Right lobe of liver (tissue), 6 donors: ENCODE results near the gene TEKT2. TPM values are rescaled to one million over a fixed set of nuclear protein-coding genes. Genes with fewer than 3 reads are reported as not detected.

Source experiments
- ATAC-seq, 4 donors: fragments of 200-7000 bp; cut with Tn5 transposase; one replicate each; pipeline ENCODE4 v1.9.1; 2020; ENCODE audit warnings: mild to moderate bottlenecking in 4 of 4, moderate library complexity in 4 of 4
- DNase-seq, 3 donors: peaks; one replicate each; pipeline ENCODE4 v3.0.0-alpha.2; 2020
- H3K27ac ChIP-seq, 3 donors: fragments of 200-600 bp; one replicate each; pipeline ENCODE4 v1.8.0; 2022
- H3K27me3 ChIP-seq, 2 donors: fragments of 200-600 bp; one replicate each; pipeline ENCODE4 v1.8.0; 2022
- H3K36me3 ChIP-seq, 4 donors: fragments of 200-600 bp; sonication (generic) in 1 of 4; one replicate each; pipeline versions ENCODE4 v1.5.1 to v1.8.0; 2017 to 2022; ENCODE audit warnings: control low read depth in 1 of 4
- H3K4me1 ChIP-seq, 4 donors: fragments of 200-600 bp; sonication (generic) in 1 of 4; one replicate each; pipeline versions ENCODE4 v1.5.1 to v1.8.0; 2017 to 2022; ENCODE audit warnings: control low read depth in 1 of 4
- H3K4me3 ChIP-seq, 3 donors: fragments of 200-600 bp; one replicate each; pipeline ENCODE4 v1.8.0; 2022
- H3K9me3 ChIP-seq, 4 donors: fragments of 200-600 bp; sonication (generic) in 1 of 4; one replicate each; pipeline versions ENCODE4 v1.5.1 to v1.8.0; 2017 to 2022; ENCODE audit warnings: control low read depth in 1 of 4
- POLR2A ChIP-seq: fragments of 450-650 bp; IDR thresholded peaks from one replicate; pipeline ENCODE4 v1.6.1; 2017; ENCODE audit warnings: antibody characterized with exemption, mild to moderate bottlenecking
- WGBS: methylation state at CpG from one replicate; pipeline ENCODE4 v1.1.6; 2018; ENCODE audit warnings: low coverage, low lambda C conversion rate; ENCODE audit not compliant: insufficient coverage; ENCODE audit errors: missing lambda C conversion rate; 5-methylcytosine and 5-hydroxymethylcytosine counted together
- intact Hi-C, 2 donors: fragments of 100-400 bp; cut with DNase I; formaldehyde crosslinking; loops; one replicate each; pipeline versions ENCODE4 v1.11.2 to v1.14.1; 2022
- long read RNA-seq: library from polyadenylated mRNA; unstranded; transcript quantifications from one replicate; pipeline ENCODE4 v2.0.0, GENCODE V29; 2019
- total RNA-seq, 6 experiments: library from RNA; depleted of rRNA in 2 of 6; stranded (reverse); fragments of >200 nt in 2 of 6; fragmentation: NEBNext Ultra II Directional in 3 of 6; extraction: Animal tissue kit (Norgen Biotek cat#: 25700) in 3 of 6; gene quantifications; one replicate each; pipeline versions ENCODE4 v1.1.0 to v1.2.4, GENCODE V29; 2016 to 2023
- TF ChIP-seq, protein P1 (sequence below), 4 donors: fragments of 200-600 bp in 3 of 4; fragments of 450-650 bp in 1 of 4; IDR thresholded peaks; one replicate each; pipeline versions ENCODE4 v1.5.1 to v1.8.0; 2016 to 2022; ENCODE audit warnings: antibody characterized with exemption in 4 of 4, mild to moderate bottlenecking in 2 of 4
- donor health status: DM: no; HTN: yes; CAD: no.
- donor health status: DM: no; HTN: no; CAD: no.
- donor health status: DM: no; HTN: no; CAD: no.
- donor health status: DM: no; HTN: yes; CAD: no.
- donor health status: DM: no; HTN: yes; CAD: no.

TEKT2 gene, protein sequence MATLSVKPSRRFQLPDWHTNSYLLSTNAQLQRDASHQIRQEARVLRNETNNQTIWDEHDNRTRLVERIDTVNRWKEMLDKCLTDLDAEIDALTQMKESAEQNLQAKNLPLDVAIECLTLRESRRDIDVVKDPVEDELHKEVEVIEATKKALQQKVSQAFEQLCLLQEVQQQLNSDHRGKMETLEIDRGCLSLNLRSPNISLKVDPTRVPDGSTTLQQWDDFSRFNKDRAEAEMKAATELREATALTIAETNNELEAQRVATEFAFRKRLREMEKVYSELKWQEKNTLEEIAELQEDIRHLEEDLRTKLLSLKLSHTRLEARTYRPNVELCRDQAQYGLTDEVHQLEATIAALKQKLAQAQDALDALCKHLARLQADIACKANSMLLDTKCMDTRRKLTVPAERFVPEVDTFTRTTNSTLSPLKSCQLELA
- total RNA-seq = not detected
- long read RNA-seq = 0 reads

DNA sequence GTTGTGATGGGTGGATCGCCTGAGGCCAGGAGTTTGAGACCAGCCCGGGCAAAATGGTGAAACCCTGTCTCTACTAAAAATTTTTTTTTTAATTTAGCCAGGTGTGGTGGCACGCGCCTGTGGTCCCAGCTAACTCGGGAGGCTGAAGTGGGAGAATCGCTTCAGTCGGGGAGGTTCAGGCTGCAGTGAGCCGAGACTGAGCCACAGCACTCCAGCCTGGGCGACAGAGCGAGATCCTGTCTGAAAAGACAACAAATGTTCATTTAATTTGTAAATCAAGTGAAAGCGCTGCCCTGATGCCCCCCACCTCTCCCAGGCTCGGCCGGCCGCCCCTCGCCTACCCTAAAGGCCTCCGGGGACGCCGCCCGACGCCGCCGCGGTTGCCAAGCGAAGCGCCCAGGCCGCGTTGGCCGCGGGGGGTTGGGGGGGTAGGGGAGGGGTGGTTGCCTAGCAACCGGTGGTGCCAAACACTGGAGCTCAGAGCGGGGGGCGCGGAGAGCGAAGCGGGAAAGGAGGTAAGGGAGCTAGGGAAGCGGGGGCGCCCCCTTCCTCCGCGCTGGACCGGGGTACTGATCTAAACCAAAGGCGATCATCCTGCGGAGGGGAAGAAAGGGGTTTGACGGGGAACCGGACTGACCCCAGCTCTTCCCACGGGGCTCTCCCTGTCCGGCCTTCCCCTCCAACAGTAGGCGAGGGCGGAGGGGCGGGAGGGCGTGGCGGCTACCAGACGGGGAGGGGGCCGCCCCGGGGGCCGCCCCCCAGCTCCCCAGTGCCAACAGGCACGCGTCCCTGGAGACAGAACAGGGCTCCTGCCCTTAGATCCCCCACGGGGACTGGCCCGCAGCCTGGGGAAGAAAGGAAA lies at the start of gene TEKT2:
TEKT2 (plus strand) TSS at position 460 of the 862 bp plus-strand sequence. CDS start 828 bp downstream, outside the sequence.
- no peaks in the 10 kb centered on the region for H3K27me3 ChIP-seq
- no peak for TF ChIP-seq POLR2A
- TF ChIP-seq, protein P1, sequence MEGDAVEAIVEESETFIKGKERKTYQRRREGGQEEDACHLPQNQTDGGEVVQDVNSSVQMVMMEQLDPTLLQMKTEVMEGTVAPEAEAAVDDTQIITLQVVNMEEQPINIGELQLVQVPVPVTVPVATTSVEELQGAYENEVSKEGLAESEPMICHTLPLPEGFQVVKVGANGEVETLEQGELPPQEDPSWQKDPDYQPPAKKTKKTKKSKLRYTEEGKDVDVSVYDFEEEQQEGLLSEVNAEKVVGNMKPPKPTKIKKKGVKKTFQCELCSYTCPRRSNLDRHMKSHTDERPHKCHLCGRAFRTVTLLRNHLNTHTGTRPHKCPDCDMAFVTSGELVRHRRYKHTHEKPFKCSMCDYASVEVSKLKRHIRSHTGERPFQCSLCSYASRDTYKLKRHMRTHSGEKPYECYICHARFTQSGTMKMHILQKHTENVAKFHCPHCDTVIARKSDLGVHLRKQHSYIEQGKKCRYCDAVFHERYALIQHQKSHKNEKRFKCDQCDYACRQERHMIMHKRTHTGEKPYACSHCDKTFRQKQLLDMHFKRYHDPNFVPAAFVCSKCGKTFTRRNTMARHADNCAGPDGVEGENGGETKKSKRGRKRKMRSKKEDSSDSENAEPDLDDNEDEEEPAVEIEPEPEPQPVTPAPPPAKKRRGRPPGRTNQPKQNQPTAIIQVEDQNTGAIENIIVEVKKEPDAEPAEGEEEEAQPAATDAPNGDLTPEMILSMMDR (IDR thresholded peaks at IDR 0.05) = no peak
- no peak within 1 kb of the TSS for H3K27ac ChIP-seq
- H3K4me3 ChIP-seq = peak within 1 kb of the TSS; percentile 18 to 35 (median 18)
- no peak for ATAC-seq
- 11% methylated on average over 18 of the region's 59 CpGs for WGBS
- H3K4me1 ChIP-seq = peaks cover 0 to 4% (median 0%) of the 10 kb centered on the region in 4 donors
- peak in 1 of 3 donors; percentile 37 for DNase-seq
- H3K36me3 ChIP-seq = no peaks in the 10 kb centered on the region
- H3K9me3 ChIP-seq = no peaks in the 10 kb centered on the region
- intact Hi-C loops = no loop called here

DNA sequence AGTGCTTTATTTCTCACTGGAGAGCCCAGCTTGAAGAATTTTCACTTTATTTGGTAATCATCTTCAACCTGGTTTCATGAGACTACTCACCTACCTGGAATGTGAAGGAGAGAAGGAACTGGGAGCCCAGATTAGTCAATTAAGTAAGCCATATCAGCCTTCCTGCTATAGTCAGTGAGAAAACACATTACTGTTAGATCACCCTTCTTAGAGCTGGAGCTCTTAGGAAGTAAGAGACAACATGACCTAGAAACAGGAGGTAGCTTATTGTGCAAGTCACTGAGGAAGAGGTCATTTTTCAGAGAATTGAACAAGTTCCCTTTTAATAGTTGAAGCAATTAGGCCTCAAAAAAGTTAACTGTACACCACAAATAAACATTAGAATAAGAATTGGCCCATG lies 49.2 kb upstream of the TEKT2 start:
- Histone ChIP-seq H3K36me3 (peaks cover 0 to 27% (median 12%) of the 10 kb centered on the region in 4 donors), H3K4me1 (peaks cover 0 to 5% (median 0%) of the 10 kb centered on the region in 4 donors), H3K9me3 (no peaks in the 10 kb centered on the region), H3K4me3 (no peak overlapping the region), H3K27me3 (no peaks in the 10 kb centered on the region), H3K27ac (peak overlapping the region in 2 of 3 donors; percentile 1 to 44)
- TF ChIP-seq, protein P1 (IDR thresholded peaks at IDR 0.05) = no peak
- no peak for TF ChIP-seq POLR2A
- ATAC-seq (peak; percentile 48 to 89 (median 66)), DNase-seq (no peak)
- intact Hi-C loops = no loop called here

DNA sequence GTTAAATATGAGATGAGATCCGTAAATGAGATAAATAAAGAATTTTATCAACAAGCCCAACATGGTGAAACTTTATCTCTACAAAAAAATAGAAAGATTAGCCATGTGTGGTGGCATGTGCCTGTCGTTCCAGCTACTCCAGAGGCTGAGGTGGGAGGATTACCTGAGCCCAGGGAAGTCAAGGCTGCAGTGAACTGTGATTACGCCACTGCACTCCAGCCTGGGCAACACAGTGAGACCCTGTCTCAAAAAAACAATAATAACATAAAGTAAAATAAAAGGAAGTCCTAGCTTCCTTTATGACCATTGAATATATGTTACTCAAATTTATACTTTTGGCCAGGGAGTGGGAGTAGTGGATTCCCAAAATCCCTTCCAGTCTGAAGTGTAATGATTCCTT lies 48.7 kb upstream of the TEKT2 start:
- Histone ChIP-seq H3K27ac (no peak overlapping the region), H3K27me3 (no peaks in the 10 kb centered on the region), H3K4me3 (no peak overlapping the region), H3K36me3 (peaks cover 0 to 31% (median 13%) of the 10 kb centered on the region in 4 donors), H3K9me3 (no peaks in the 10 kb centered on the region), H3K4me1 (peaks cover 0 to 5% (median 0%) of the 10 kb centered on the region in 4 donors)
- ATAC-seq = no peak
- intact Hi-C loops = no loop called here
- 55% methylated on average over 3 of the region's 3 CpGs for WGBS
- DNase-seq = peak in 1 of 3 donors; percentile 28
- TF ChIP-seq, protein P1 (IDR thresholded peaks at IDR 0.05) = no peak
- TF ChIP-seq POLR2A = no peak

DNA sequence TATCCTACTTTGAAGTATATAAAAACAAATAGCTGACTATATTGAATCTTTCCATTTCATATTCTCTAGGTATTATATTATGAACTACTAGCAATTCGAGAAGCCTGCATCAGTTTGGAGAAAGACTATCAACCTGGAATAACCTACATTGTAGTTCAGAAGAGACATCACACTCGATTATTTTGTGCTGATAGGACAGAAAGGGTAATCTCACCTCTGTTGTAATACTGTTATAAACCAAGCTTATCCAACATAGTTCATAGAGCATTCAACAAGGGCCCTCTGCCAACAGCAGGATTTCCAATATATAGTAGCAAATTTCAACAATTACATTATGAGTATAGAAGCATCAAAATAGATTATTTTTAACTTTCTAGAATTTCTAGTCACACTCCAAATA lies 43.7 kb upstream of the TEKT2 start:
- ATAC-seq = peak in 1 of 4 donors; percentile 12
- Histone ChIP-seq H3K36me3 (peaks cover 0 to 68% (median 22%) of the 10 kb centered on the region in 4 donors), H3K4me3 (no peak overlapping the region), H3K27me3 (no peaks in the 10 kb centered on the region), H3K9me3 (no peaks in the 10 kb centered on the region), H3K27ac (no peak overlapping the region), H3K4me1 (no peaks in the 10 kb centered on the region)
- DNase-seq = peak in 1 of 3 donors; percentile 42
- intact Hi-C loops = no loop called here
- TF ChIP-seq, protein P1 (IDR thresholded peaks at IDR 0.05) = no peak
- no peak for TF ChIP-seq POLR2A
- 36% methylated on average over 2 of the region's 2 CpGs for WGBS
